SKM-1 treated with dmso at 0.1 percent for 144 hours (cell line): ENCODE results near the gene SYNGAP1.
"Not testable (repeated sequence)": the region's sequence is repeated elsewhere in the genome, so short reads cannot be mapped to it uniquely, and the experiment has no call there.

ENCODE experiments used
- DNase-seq: peaks from one replicate; lab custom pipeline; 2025; ENCODE audit not compliant: unreplicated experiment; lab: John Stamatoyannopoulos, UW

The SYNGAP1 gene

GRCh38 chr6:33466075-33466735, 46.3 kb downstream of the SYNGAP1 start:
- no peak for DNase-seq

GRCh38 chr6:33467091-33467490, 47.2 kb downstream of the SYNGAP1 start:
- no peak for DNase-seq

GRCh38 chr6:33469661-33470060, 49.8 kb downstream of the SYNGAP1 start:
- no peak for DNase-seq

GRCh38 chr6:33477864-33478263, 58.0 kb downstream of the SYNGAP1 start:
- DNase-seq = no peak

- no peak for DNase-seq
These were observed 61.3 kb downstream of the SYNGAP1 start for GRCh38 chr6:33481192-33481591.

GRCh38 chr6:33482620-33483019, 62.8 kb downstream of the SYNGAP1 start:
- DNase-seq = not testable (repeated sequence)

- no peak for DNase-seq
These were observed 63.8 kb downstream of the SYNGAP1 start for GRCh38 chr6:33483678-33484077.

- DNase-seq = not testable (repeated sequence)
These were observed 64.9 kb downstream of the SYNGAP1 start for GRCh38 chr6:33484673-33485262.

GRCh38 chr6:33485680-33486079, 65.8 kb downstream of the SYNGAP1 start:
- not testable (repeated sequence) for DNase-seq

- no peak for DNase-seq
These were observed 68.5 kb downstream of the SYNGAP1 start for GRCh38 chr6:33488339-33488738.

- DNase-seq = no peak
These were observed 70.3 kb downstream of the SYNGAP1 start for GRCh38 chr6:33490198-33490597.

GRCh38 chr6:33490621-33491020, 70.8 kb downstream of the SYNGAP1 start:
- no peak for DNase-seq

- DNase-seq = no peak
These were observed 72.2 kb downstream of the SYNGAP1 start for GRCh38 chr6:33492093-33492492.

GRCh38 chr6:33497157-33497556, 77.3 kb downstream of the SYNGAP1 start:
- no peak for DNase-seq

- DNase-seq = no peak
These were observed 82.6 kb downstream of the SYNGAP1 start for GRCh38 chr6:33502486-33502885.

GRCh38 chr6:33504486-33504885, 84.6 kb downstream of the SYNGAP1 start:
- DNase-seq = no peak
